ENCODE measurements around the gene VLDLR. TPM values are rescaled to one million over a fixed set of nuclear protein-coding genes. Genes with fewer than 3 reads are reported as not detected.

Gene VLDLR
- total RNA-seq, 2 donors from 2014 or later = 6.6 to 16.9 TPM

DNA sequence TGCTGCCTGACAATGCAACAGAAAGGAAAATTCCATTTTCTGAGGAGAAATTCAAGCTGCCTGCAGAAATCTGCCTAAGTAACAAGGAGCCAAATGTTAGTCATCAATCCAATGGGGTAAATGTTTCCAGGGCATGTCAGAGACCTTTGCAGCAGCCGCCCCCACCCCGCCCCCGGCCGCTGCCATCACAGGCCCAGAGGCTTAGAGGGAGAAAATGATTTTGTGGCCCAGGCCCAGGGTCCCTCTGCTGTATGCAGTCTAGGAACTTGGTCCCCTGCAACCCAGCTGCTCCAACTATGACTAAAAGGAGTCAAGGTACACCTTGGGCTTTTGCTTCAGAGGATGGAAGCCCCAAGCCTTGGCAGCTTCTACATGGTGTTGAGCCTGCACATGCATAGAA lies 45.0 kb downstream of the VLDLR start:
- DNase-seq (ENCODE audit: low spot score) = no peak
- H3K27me3 ChIP-seq (replicated peaks; ENCODE audit: insufficient read depth) = no peaks in the 10 kb centered on the region
- no peak for ATAC-seq (ENCODE audit: insufficient number of reproducible peaks, low FRiP score, low read depth)

DNA sequence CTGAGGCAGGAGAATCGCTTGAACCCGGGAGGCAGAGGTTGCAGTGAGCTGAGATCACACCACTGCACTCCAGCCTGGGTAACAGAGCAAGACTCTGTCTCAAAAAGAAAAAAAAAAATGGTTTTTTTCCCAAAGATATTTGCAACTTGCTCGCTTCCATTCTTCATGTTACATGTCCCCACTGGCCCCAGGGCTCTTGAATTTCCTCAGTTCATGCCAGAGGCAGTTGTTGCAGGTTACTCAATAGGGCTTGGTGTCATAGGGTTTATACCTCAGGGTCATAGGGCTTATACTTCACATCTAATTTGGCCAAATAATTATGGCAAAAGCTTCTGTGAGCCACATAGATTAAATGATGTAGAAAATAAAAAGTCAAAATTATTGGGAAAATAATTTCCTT lies 51.6 kb downstream of the VLDLR start:
- H3K4me3 ChIP-seq = no peak overlapping the region
- H3K36me3 ChIP-seq = no peaks in the 10 kb centered on the region
- no peak for ATAC-seq (ENCODE audit: insufficient number of reproducible peaks, low FRiP score, low read depth)
- peaks cover 6 to 8% of the 10 kb centered on the region in 2 donors for H3K4me1 ChIP-seq (ENCODE audit: control insufficient read depth in 1 of 2, low read depth in 2 of 2)
- no peaks in the 10 kb centered on the region for H3K27me3 ChIP-seq (replicated peaks; ENCODE audit: insufficient read depth)
- DNase-seq (ENCODE audit: low spot score) = no peak
- H3K9me3 ChIP-seq = no peaks in the 10 kb centered on the region
- TF ChIP-seq, protein P1, sequence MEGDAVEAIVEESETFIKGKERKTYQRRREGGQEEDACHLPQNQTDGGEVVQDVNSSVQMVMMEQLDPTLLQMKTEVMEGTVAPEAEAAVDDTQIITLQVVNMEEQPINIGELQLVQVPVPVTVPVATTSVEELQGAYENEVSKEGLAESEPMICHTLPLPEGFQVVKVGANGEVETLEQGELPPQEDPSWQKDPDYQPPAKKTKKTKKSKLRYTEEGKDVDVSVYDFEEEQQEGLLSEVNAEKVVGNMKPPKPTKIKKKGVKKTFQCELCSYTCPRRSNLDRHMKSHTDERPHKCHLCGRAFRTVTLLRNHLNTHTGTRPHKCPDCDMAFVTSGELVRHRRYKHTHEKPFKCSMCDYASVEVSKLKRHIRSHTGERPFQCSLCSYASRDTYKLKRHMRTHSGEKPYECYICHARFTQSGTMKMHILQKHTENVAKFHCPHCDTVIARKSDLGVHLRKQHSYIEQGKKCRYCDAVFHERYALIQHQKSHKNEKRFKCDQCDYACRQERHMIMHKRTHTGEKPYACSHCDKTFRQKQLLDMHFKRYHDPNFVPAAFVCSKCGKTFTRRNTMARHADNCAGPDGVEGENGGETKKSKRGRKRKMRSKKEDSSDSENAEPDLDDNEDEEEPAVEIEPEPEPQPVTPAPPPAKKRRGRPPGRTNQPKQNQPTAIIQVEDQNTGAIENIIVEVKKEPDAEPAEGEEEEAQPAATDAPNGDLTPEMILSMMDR (IDR thresholded peaks at IDR 0.05) = no peak
- H3K27ac ChIP-seq = no peak overlapping the region

More for the DNA sequence above, 45.0 kb downstream of the VLDLR start:
- no peak overlapping the region for H3K27ac ChIP-seq
- TF ChIP-seq, protein P1 (IDR thresholded peaks at IDR 0.05) = no peak
- no peaks in the 10 kb centered on the region for H3K9me3 ChIP-seq
- H3K4me1 ChIP-seq (ENCODE audit: control insufficient read depth in 1 of 2, low read depth in 2 of 2) = no peaks in the 10 kb centered on the region
- H3K36me3 ChIP-seq = no peaks in the 10 kb centered on the region
- no peak overlapping the region for H3K4me3 ChIP-seq

DNA sequence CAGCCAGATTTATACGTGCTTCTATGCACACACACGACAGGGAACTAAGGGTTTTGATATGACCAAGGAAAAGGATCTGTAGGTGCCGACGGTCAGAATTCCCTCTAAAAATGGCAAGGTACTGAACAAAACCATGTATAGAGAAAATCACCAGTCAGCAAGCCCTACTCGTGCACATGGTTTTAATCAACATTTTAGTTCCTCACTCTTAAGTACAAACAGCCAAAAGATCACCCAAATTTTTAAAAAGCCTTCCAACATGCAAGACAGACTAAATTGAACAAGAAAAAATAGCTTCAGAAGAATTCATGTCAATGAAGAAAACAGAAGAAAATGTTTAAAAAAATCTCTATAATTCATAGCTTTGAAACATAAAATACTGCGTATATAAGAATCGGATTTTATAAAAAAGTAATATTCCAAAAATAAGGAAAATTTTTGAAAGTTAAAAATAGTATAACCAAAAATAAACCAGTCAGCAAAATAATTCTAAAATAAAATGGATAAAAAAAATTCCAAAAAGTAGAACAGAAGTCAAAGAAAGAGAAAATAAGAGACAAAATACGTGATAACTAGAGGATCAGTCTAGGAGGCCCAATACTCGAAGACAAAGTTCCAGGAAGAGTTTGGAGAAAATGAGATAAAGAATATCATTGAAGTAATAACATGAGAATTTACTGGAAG lies 52.7 kb downstream of the VLDLR start:
- H3K27ac ChIP-seq = no peak overlapping the region
- no peak overlapping the region for H3K4me3 ChIP-seq
- TF ChIP-seq, protein P1 (IDR thresholded peaks at IDR 0.05) = no peak
- no peaks in the 10 kb centered on the region for H3K9me3 ChIP-seq
- ATAC-seq (ENCODE audit: insufficient number of reproducible peaks, low FRiP score, low read depth) (no peak), DNase-seq (ENCODE audit: low spot score) (no peak)
- no peaks in the 10 kb centered on the region for H3K36me3 ChIP-seq
- H3K27me3 ChIP-seq (replicated peaks; ENCODE audit: insufficient read depth) = no peaks in the 10 kb centered on the region
- peaks cover 6 to 13% of the 10 kb centered on the region in 2 donors for H3K4me1 ChIP-seq (ENCODE audit: control insufficient read depth in 1 of 2, low read depth in 2 of 2)

DNA sequence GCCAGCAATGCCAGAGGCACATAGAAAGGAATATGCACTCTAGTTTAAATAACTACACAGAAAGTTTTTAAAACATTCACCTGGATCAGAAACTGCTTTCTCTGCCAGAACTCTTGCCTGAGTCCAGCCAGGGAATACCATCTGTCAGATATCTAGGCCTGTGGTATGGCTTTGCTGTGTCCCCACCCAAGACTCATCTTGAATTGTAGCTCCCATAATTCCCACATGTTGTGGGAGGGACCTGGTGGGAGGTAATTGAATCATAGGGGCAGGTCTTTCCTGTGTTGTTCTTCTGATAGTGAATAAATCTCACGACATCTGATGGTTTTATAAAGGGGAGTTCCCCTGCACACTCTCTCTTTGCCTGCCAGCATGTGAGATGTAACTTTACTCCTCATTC lies 54.2 kb downstream of the VLDLR start:
- Histone ChIP-seq H3K27me3 (replicated peaks; ENCODE audit: insufficient read depth) (no peaks in the 10 kb centered on the region), H3K9me3 (no peaks in the 10 kb centered on the region), H3K36me3 (no peaks in the 10 kb centered on the region), H3K27ac (no peak overlapping the region), H3K4me3 (no peak overlapping the region), H3K4me1 (ENCODE audit: control insufficient read depth in 1 of 2, low read depth in 2 of 2) (peaks cover 6 to 13% of the 10 kb centered on the region in 2 donors)
- no peak for ATAC-seq (ENCODE audit: insufficient number of reproducible peaks, low FRiP score, low read depth)
- TF ChIP-seq, protein P1 (IDR thresholded peaks at IDR 0.05) = no peak
- DNase-seq (ENCODE audit: low spot score) = no peak

DNA sequence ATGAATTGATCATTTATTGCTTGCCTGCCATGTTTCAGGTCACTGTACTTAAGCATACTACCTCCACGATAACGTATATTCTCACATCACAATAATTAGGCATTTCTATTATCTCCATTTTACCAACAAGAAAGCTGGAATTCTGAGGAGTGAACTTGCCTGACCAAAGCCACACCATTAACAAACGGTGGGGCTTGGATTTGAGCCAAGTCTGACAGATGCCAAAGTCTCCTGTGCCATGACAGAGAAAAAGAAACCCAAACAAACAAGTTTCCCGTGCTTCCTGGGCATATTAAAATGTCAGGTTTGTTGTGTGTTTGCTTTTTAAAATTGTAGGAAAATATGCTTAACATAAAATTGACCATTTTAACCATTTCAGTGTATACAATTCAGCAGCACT lies 54.9 kb downstream of the VLDLR start:
- Histone ChIP-seq H3K27ac (no peak overlapping the region), H3K4me3 (no peak overlapping the region), H3K4me1 (ENCODE audit: control insufficient read depth in 1 of 2, low read depth in 2 of 2) (peaks cover 6 to 13% of the 10 kb centered on the region in 2 donors), H3K36me3 (no peaks in the 10 kb centered on the region), H3K27me3 (replicated peaks; ENCODE audit: insufficient read depth) (no peaks in the 10 kb centered on the region), H3K9me3 (no peaks in the 10 kb centered on the region)
- TF ChIP-seq, protein P1 (IDR thresholded peaks at IDR 0.05) = no peak
- ATAC-seq (ENCODE audit: insufficient number of reproducible peaks, low FRiP score, low read depth) (no peak), DNase-seq (ENCODE audit: low spot score) (no peak)
